Measurements from ENCODE around the gene ZC3H12A. TPM values are rescaled to one million over a fixed set of nuclear protein-coding genes. Genes with fewer than 3 reads are reported as not detected.

The ZC3H12A gene
- total RNA-seq (67.9 and 73.0 TPM in 2 replicates), polyA plus RNA-seq (170 and 177 TPM in 2 replicates), polyA minus RNA-seq (108 and 160 TPM in 2 replicates)
- total RNA-seq (2013): 23.1 TPM

DNA sequence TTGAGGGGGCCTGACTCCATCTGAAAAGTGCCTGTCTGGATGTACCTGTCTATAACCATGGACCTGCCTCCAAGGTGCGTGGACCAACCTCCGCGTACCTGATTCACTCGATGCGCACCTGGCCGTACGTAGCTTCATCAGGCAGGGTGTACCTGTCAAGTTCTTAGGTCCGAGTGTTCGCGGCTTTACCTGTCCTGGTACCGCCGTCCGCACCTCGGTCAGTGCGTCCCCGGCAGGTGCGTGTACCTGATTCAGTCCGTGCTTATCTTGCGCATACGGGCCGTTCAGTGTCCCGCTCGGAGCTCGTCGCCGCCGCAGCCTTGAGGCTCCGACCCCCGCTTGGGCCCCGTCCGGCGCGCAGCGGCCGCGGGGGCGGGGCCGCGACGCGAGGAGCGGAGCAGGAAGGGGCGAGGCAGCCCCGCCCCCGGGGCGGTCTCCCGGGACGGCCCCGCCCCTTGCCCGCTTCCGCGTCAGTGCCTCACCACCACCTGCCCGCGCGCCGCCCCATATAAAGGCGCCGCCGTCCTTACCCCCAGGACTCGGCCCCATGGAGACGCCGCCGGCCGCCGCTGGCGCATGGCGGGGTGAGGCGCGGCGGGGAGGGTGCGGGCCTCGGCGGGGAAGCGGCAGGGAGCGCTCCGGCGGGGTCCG is at the start of gene ZC3H12A:
TSS of gene ZC3H12A (plus strand) at position 535 of the 651 bp plus-strand sequence. CDS start 917 bp downstream, outside the sequence.
- H2AFZ ChIP-seq (ENCODE audit: insufficient read depth, low read depth, low read length, poor library complexity, severe bottlenecking): peak within 1 kb of the TSS; percentile 98
- H3K27ac ChIP-seq (ENCODE audit: low read length in 2 of 2): peak within 1 kb of the TSS; percentile 96 to 97
- peak within 1 kb of the TSS; percentile 94 to 99 (median 98) for H3K4me3 ChIP-seq (ENCODE audit: control extremely low read depth in 1 of 5, extremely low read depth in 1 of 5, insufficient read depth in 1 of 5, low read depth in 2 of 5, low read length in 4 of 5)
- H3K79me2 ChIP-seq (ENCODE audit: control insufficient read depth, insufficient read depth, low read length): peaks cover 48% of the 10 kb centered on the region
- H3K9me3 Mint-ChIP-seq (ENCODE audit: insufficient read depth): no peaks in the 10 kb centered on the region
- under 1% methylated on average over 67 of the region's 78 CpGs for WGBS (ENCODE audit: insufficient coverage)
- peaks cover 23 to 50% of the 10 kb centered on the region in 2 donors for H3K4me1 ChIP-seq (ENCODE audit: control insufficient read depth in 2 of 2, insufficient read depth in 2 of 2, low read length in 2 of 2)
- H3K27me3 ChIP-seq (replicated peaks in 1 of 4; ENCODE audit: control extremely low read depth in 1 of 4, control insufficient read depth in 3 of 4, insufficient read depth in 4 of 4, low read length in 3 of 4): peaks cover 0 to 6% (median 0%) of the 10 kb centered on the region in 4 experiments
- intact Hi-C loops (cut with micrococcal nuclease): loop anchor here (1.0 to 10.0 kb wide), 4 partner anchors 13 to 1001 kb away; partner anchors contain the start of genes MEAF6 and YRDC
- no peak for TF ChIP-seq EZH2 (IDR thresholded peaks at IDR 0.05; ENCODE audit: borderline replicate concordance, insufficient read depth, low read depth, low read length, poor library complexity, severe bottlenecking)
- TF ChIP-seq, protein P1, sequence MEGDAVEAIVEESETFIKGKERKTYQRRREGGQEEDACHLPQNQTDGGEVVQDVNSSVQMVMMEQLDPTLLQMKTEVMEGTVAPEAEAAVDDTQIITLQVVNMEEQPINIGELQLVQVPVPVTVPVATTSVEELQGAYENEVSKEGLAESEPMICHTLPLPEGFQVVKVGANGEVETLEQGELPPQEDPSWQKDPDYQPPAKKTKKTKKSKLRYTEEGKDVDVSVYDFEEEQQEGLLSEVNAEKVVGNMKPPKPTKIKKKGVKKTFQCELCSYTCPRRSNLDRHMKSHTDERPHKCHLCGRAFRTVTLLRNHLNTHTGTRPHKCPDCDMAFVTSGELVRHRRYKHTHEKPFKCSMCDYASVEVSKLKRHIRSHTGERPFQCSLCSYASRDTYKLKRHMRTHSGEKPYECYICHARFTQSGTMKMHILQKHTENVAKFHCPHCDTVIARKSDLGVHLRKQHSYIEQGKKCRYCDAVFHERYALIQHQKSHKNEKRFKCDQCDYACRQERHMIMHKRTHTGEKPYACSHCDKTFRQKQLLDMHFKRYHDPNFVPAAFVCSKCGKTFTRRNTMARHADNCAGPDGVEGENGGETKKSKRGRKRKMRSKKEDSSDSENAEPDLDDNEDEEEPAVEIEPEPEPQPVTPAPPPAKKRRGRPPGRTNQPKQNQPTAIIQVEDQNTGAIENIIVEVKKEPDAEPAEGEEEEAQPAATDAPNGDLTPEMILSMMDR (IDR thresholded peaks at IDR 0.05): no peak
- POLR2A ChIA-PET: interaction anchor here (0.8 to 4.3 kb wide), 4 partner anchors 13 to 122 kb away, joined by 3 to 28 read pairs (median 12); partner anchors contain the start of gene GNL2
- peaks cover 0 to 37% of the 10 kb centered on the region in 2 experiments for H3K36me3 ChIP-seq (replicated peaks in 1 of 2; ENCODE audit: control extremely low read depth in 1 of 2, control insufficient read depth in 1 of 2, extremely low read depth in 1 of 2, insufficient read depth in 2 of 2, low read length in 1 of 2)
- CTCF ChIA-PET: interaction anchor here (1.1 to 22.3 kb wide), 4 partner anchors 14 to 208 kb away, joined by 3 to 690 read pairs (median 102); partner anchors contain the start of gene MEAF6
- peak within 1 kb of the TSS; percentile 92 for H3K4me2 ChIP-seq (replicated peaks; ENCODE audit: low read depth, low read length, poor library complexity, severe bottlenecking)
- H3K9ac ChIP-seq (ENCODE audit: low read length): peak within 1 kb of the TSS; percentile 96
- no peaks in the 10 kb centered on the region for H3K9me3 ChIP-seq (ENCODE audit: control extremely low read depth in 1 of 3, control insufficient read depth in 2 of 3, insufficient read depth in 1 of 3, low read length in 2 of 3)
- ATAC-seq (ENCODE audit: low read depth) (peak; percentile 69), DNase-seq (peak; percentile 96)
- H3K4me1 Mint-ChIP-seq: peaks cover 50% of the 10 kb centered on the region
- peak within 1 kb of the TSS; percentile 100 for H3K4me3 Mint-ChIP-seq
- peaks cover 42% of the 10 kb centered on the region for H4K20me1 ChIP-seq (ENCODE audit: control insufficient read depth, insufficient read depth, low read length, poor library complexity, severe bottlenecking)
- peaks cover 7% of the 10 kb centered on the region for H3K27me3 Mint-ChIP-seq
- H3K27ac Mint-ChIP-seq: peak within 1 kb of the TSS; percentile 98

DNA sequence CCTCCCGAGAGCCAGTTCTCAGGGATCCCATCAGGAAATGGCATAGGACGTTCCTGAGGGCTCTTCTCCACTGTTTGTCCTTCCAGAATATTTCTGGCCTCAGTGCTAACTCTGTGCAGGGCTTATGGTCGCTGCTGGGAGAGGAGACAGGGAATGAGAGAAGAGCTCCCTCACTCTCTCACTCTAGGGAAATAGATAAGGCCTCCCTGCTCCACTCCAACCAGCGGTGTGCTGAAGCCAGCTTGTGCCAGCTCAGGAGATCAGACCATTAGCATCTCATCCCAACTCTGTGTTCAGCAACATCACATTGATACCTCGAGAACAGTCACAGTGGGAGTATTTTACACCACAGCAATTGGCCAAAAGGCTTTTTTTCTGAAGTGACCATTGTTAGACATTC is 49.2 kb upstream of the ZC3H12A start:
- H3K27me3 ChIP-seq (replicated peaks in 1 of 4; ENCODE audit: control extremely low read depth in 1 of 4, control insufficient read depth in 3 of 4, insufficient read depth in 4 of 4, low read length in 3 of 4): peaks cover 0 to 4% (median 0%) of the 10 kb centered on the region in 4 experiments
- Mint-ChIP-seq H3K27me3 (peaks cover 43% of the 10 kb centered on the region), H3K27ac (no peak overlapping the region), H3K4me3 (no peak overlapping the region), H3K4me1 (no peaks in the 10 kb centered on the region), H3K9me3 (ENCODE audit: insufficient read depth) (no peaks in the 10 kb centered on the region)
- ATAC-seq (ENCODE audit: low read depth) (no peak), DNase-seq (no peak)
- H2AFZ ChIP-seq (ENCODE audit: insufficient read depth, low read depth, low read length, poor library complexity, severe bottlenecking): no peak overlapping the region
- WGBS (ENCODE audit: insufficient coverage): 57% methylated on average over 4 of the region's 5 CpGs
- no peaks in the 10 kb centered on the region for H3K36me3 ChIP-seq (replicated peaks in 1 of 2; ENCODE audit: control extremely low read depth in 1 of 2, control insufficient read depth in 1 of 2, extremely low read depth in 1 of 2, insufficient read depth in 2 of 2, low read length in 1 of 2)
- no peaks in the 10 kb centered on the region for H3K79me2 ChIP-seq (ENCODE audit: control insufficient read depth, insufficient read depth, low read length)
- TF ChIP-seq, protein P1 (IDR thresholded peaks at IDR 0.05): no peak
- TF ChIP-seq EZH2 (IDR thresholded peaks at IDR 0.05; ENCODE audit: borderline replicate concordance, insufficient read depth, low read depth, low read length, poor library complexity, severe bottlenecking): no peak
- H3K9me3 ChIP-seq (ENCODE audit: control extremely low read depth in 1 of 3, control insufficient read depth in 2 of 3, insufficient read depth in 1 of 3, low read length in 2 of 3): no peaks in the 10 kb centered on the region
- no peak overlapping the region for H3K9ac ChIP-seq (ENCODE audit: low read length)
- no peaks in the 10 kb centered on the region for H3K4me1 ChIP-seq (ENCODE audit: control insufficient read depth in 2 of 2, insufficient read depth in 2 of 2, low read length in 2 of 2)
- intact Hi-C loops (cut with micrococcal nuclease): no loop called here
- H3K4me3 ChIP-seq (ENCODE audit: control extremely low read depth in 1 of 5, extremely low read depth in 1 of 5, insufficient read depth in 1 of 5, low read depth in 2 of 5, low read length in 4 of 5): no peak overlapping the region
- H3K27ac ChIP-seq (ENCODE audit: low read length in 2 of 2): no peak overlapping the region
- H4K20me1 ChIP-seq (ENCODE audit: control insufficient read depth, insufficient read depth, low read length, poor library complexity, severe bottlenecking): no peaks in the 10 kb centered on the region
- POLR2A ChIA-PET: no interaction called here
- H3K4me2 ChIP-seq (replicated peaks; ENCODE audit: low read depth, low read length, poor library complexity, severe bottlenecking): no peak overlapping the region
- CTCF ChIA-PET: interaction anchor here (1.2 to 1.6 kb wide), 2 partner anchors 10 to 849 kb away, joined by 3 to 10 read pairs; no protein-coding TSS in a partner anchor
